GM18502 (cell line): ENCODE measurements around the gene TRPM1.

Source experiments
- ATAC-seq: cut with Tn5 transposase; IDR thresholded peaks from one replicate; pipeline ENCODE4 v1.9.1; 2021; ENCODE audit warnings: mild to moderate bottlenecking; ENCODE audit not compliant: unreplicated experiment, poor library complexity

TRPM1 gene

DNA sequence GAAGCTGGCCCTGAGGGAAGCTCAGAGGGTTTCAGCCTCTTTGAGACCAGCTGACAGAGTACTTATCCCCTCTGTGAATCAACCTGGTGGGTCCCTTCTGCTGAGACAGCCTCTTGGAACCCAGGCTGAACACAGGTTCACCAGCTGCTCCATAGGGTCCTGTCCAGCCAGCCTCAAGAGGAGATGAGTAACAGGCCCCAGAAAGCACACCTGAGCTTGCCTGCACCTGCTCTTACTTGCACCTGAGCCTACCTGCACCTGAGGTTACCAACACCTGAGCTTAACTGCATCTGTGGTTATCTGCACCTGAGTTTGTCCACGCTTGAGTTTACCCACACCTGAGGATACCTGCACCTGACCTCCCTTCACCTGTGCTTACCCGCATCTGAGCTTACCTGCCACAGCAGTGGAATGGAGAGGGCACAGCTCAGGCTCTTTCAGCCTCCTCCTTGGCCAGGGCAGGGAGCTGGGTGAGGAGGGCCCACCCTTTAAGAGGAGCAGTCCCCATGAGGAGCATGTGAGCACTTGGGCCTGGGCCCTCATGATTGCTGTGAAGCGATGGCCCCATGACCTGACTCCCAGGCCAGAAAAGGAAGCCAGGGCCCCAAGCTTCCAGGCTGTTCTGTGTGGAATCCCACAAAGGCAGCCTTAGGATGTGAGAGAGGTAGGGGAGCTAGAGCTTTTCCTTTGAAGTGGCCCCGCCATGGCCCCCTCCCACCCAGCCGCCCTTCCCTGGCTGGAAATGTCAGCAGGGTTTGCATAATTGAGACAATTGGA lies at the start of gene TRPM1:
Gene TRPM1 (minus strand): TSS at position 464 of the 777 bp plus-strand sequence. CDS start 20,370 bp downstream, outside the sequence.
- ATAC-seq: no peak

- ATAC-seq: no peak
These were observed 49.3 kb upstream of the TRPM1 start for GRCh38 chr15:31150732-31151231.

- ATAC-seq: no peak
These were observed 48.5 kb upstream of the TRPM1 start for GRCh38 chr15:31149987-31150386.

DNA sequence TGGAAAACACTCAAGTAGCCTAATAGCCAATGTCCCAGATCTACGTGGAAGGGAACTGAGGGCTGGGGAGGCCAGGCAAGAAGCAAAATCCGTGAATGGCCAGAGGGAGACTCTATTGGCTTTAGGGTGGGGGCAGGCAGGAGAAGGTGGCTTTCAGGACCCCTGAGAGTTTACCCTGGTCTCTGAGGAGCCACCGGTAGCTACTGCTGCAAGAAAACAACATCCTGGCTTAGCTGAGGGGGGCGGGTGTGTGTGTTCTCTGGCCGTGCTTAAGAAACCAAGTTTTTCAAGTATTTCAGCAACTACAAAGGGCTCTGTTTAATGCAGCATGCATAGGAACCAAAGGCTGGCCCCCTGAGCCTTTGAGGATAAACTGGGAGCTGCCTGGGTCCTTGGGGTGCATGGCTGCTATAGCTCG lies 47.6 kb upstream of the TRPM1 start:
- no peak for ATAC-seq

- no peak for ATAC-seq
These were observed 47.0 kb upstream of the TRPM1 start for GRCh38 chr15:31148297-31149087.

DNA sequence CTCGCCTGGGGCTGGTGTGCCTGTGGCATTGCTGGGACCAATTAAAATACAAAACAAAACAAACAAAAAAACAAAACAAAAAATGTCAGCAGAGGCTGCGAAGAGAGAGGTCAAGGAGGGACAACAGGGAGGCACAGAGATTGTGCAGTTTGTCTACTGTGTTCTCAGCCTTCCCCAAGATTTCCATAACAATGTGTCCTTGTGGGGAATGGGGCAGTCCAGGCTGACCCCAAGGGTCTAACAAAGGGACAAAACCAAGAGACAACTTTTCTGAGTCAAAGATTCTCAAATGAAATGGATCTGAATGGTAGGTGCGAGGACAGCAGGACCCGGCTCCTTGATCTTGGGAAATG lies 46.4 kb upstream of the TRPM1 start:
- ATAC-seq: no peak

DNA sequence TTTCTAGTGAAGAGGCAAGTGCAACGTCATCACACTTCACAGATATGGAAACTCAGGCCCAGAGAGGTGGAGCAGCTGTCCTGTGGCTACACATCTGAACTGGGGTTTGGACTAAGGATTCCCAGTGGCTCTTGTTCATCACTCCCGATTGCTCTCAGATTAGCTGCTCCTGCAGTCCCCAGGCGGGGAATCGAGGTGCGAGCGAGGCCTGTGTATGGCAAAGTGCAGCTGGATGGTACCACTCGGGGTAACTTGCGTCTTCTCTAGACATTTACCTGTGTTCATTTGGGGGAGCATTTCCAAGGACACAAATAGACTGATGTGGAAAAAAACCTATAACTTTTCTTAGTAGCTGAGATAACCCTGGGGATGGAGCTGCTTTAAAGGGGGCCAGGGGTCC lies 45.9 kb upstream of the TRPM1 start:
- no peak for ATAC-seq

DNA sequence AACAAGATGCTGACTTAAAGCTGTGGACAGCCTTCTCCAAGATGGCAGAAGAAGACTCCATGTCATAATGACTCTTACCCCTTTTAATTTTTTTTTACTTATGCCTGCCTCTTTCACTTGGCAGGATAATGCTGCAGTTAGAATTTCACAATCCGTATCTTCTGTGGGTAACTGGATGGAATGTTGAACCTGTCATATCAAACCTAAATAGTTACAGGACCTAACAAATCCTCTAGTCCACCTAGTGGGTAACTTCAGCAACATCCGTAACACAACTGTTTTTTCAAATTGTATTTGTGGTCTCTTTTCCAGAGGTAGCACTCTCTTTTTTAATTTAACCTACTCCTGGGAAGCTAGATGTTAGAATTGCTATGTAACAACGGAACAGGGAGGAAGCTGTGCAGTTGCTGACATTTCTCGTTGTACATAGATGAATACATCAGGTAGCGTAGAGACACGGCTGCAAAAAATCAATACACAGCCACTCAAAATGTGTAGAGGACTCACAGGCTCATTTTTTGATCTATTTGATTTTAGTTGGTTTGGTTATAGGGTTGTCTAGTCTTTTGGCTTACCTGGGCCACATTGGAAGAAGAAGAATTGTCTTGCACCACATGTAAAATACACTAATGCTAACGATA lies 43.9 kb upstream of the TRPM1 start:
- no peak for ATAC-seq

DNA sequence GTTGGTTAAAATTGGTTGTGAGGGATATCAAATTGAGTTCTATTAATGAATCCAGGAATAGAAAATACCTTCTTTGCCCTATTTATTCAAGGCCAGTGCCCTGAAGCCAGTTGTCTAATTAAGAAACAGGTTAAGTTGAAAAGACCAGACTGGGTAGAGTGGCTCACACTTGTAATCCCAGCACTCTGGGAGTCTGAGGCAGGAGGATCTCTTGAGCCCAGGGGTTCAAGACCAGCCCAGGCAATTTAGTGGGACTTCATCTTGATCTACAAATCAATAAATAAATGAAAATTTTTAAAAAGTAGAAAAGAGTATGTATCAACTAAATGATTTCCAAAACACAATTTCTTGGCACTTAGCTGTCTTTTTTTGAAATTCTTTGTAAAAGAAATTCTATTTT lies 40.3 kb upstream of the TRPM1 start:
- ATAC-seq: no peak

DNA sequence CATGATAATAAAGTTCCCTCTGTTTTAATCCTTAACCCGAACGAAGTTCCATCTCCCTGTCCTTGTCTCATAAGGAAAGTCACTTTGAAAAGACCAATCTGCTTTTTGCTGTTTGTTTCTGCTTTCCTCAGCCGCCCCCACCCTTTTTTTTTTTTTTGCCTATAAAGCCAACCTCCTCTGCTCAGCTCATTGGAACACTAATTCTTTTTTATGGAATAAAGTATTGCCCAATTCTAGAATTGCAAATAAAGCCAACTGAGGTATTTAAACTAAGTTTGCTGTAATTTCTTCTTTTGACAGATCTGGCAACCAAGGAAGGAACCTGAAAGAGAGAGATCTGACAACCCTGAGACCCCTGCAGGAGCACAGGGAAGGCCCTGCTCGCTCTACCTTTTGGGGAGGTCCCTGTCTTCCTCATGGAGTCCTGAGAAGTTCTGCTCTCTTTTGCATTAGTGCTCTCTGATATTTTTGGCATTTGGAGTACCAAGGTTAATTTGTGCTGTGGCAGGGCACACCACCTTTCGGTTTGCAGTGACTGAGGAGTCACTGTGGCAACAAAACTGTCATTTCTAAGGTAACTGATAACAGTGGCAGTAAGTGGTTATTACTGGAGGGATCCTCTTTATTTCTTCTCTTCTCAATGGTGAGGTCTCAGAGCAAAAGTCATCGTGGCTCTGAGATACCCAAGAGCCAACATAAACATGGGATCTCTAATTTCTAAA lies 35.2 kb upstream of the TRPM1 start:
- no peak for ATAC-seq

DNA sequence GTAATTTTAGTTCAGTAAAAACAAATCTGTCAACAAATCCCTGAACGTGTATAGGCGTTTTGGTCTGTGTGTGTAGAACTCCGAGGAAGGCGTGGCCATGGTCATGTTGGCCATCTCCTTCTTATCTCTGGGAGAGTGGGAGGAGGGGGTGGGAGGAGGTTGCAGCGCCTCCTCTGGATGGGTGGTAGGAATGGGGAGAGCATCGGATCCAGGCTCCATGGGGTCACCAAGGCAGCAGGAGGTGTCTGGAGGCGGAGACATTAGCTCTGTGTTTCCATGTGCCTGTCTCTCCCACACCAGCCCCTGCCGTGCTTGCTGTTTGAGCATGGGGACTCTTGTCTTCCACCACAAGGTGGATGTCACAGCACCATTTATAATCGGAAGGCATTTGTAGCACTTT lies 34.5 kb upstream of the TRPM1 start:
- ATAC-seq: no peak

DNA sequence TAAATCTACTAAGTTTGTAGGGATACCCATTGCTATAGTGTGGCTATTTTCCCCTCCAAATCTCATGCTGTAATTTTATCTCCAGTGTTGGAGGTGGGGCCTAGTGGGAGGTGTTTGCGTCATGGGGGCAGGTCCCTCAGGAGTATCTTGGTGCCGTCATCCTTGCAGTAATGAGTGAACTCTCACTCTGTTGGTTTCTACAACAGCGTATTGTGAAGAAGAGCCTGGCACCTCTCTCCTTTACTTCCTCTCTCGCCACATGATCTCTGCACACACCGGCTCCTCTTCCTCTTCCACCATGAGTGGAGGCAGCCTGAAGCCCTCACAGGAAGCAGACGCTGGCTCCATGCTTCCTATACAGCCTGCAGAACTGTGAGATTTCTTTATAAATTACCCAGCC lies 34.0 kb upstream of the TRPM1 start:
- ATAC-seq: no peak

DNA sequence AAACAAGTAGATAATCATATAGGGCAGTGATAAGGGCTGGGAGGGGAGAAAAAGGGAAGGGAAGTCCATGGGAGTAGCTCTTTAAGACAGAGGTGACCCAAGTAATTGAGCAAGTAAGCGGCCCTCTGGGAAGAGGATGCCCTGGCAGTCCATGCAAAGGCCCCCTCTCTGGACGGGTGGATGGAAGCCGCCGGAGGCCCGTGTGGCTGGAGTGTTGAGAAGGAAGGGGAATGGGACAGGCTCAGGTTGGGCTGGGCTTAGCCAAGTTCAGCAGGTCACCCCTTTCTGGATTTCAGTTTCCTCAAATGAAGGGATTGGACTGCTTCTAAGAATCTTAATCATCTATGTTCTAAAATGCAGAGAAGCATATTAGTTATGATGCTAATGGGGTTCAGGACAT lies 32.4 kb upstream of the TRPM1 start:
- ATAC-seq: no peak

DNA sequence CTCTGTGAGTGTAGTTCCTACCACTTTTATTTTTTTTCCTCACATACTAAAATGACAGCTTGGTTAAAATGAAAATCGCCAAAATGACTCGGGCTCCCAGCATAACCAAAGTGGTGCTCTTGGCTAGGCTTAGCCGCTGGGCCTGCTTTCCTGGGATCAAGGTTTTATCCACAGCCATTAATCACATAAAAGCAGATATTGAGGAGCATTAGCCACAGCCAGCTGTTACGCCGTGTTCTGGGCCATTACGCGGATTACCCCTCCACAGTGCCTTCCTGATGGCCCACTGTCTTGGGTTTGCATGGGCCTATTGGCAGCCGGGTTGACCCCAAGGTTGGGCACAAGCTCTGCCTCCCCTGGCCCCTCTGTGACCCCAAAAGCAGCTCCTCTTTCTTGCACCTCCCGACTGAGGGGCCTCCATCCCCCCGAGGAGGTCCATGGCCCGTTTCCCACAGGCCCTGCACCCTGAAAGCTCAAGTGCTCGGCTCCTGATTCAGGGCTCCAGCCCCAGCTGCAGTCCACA lies 30.4 kb upstream of the TRPM1 start:
- no peak for ATAC-seq

DNA sequence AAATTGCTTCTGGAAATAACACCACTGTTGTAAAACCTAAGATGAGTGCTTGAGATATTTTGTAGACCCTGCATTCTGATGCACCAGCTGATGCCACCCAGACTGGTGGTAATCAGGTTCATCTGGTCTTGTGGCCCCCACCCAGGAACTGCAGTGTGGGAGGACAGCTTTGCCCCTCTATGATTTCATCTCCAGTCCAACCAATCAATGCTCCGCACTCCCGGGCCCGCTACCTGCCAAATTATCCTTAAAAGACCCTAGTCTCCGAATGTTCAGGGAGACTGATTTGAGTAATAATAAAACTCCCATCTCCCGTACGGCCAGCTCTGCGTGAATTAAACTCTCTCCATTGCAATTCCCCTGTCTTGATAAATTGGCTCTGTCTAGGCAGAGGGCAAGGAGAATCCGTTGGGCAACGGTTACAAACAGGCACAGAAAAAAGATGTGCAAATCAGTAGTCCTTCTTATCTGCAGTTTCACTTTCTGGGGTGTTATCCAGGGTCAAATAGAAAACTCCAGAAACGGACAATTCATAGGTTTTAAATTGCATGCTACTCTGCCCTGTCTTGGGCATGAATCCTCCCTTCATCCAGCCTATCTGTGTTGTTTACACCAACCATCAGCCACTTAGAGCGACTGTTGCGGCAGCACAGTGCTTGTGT lies 29.2 kb upstream of the TRPM1 start:
- no peak for ATAC-seq

- ATAC-seq: no peak
These were observed 28.3 kb upstream of the TRPM1 start for GRCh38 chr15:31129769-31130303.

- no peak for ATAC-seq
These were observed 27.6 kb upstream of the TRPM1 start for GRCh38 chr15:31128919-31129768.

DNA sequence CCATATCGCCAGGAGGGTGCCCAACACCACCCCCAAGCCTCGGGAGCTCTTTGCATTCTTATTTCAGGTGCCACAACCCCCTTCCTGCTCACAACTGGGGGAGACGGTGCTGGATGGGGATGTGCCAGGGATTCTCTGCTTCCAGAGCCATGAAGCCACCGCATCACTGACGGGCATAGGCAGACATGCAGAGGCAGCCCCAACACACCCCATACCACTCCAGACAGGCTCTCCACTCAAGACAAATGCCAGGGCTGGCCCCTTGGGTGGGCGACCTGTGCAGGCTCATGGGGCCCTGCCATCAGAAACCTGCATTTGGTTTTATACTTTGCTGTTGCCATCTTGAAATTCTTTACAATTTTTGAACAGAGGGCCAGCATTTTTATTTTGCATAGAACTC lies 27.0 kb upstream of the TRPM1 start:
- no peak for ATAC-seq
